Activated T-helper 9 cell treated with anti-CD3 and anti-CD28 coated beads, Interleukin-2, amount 50 U/mL, for 16 hours (primary cell): ENCODE data around the gene COL4A2.
"Not testable (repeated sequence)": the region's sequence is repeated elsewhere in the genome, so short reads cannot be mapped to it uniquely, and the experiment has no call there.

ENCODE experiments used
- DNase-seq: peaks from one replicate; pipeline ENCODE4 v3.0.0-alpha.2; 2020; ENCODE audit warnings: low read depth

Gene COL4A2

GRCh38 chr13:110379905-110380341 lies 72.8 kb downstream of the COL4A2 start:
- no peak for DNase-seq

GRCh38 chr13:110380359-110381028 lies 73.4 kb downstream of the COL4A2 start:
- no peak for DNase-seq

GRCh38 chr13:110381029-110381360 lies 73.9 kb downstream of the COL4A2 start:
- DNase-seq = no peak

- DNase-seq = no peak
These were observed 75.1 kb downstream of the COL4A2 start for GRCh38 chr13:110382229-110382628.

GRCh38 chr13:110382830-110383229 lies 75.7 kb downstream of the COL4A2 start:
- DNase-seq = no peak

GRCh38 chr13:110387451-110388107 lies 80.5 kb downstream of the COL4A2 start:
- DNase-seq = no peak

GRCh38 chr13:110388108-110388943 lies 81.2 kb downstream of the COL4A2 start:
- no peak for DNase-seq

- DNase-seq = no peak
These were observed 83.5 kb downstream of the COL4A2 start for GRCh38 chr13:110390567-110390966.

GRCh38 chr13:110391273-110391672 lies 84.2 kb downstream of the COL4A2 start:
- no peak for DNase-seq

GRCh38 chr13:110392510-110393240 lies 85.6 kb downstream of the COL4A2 start:
- DNase-seq = no peak

GRCh38 chr13:110393761-110394160 lies 86.7 kb downstream of the COL4A2 start:
- DNase-seq = no peak

GRCh38 chr13:110394371-110394841 lies 87.3 kb downstream of the COL4A2 start:
- DNase-seq = no peak

- not testable (repeated sequence) for DNase-seq
These were observed 88.5 kb downstream of the COL4A2 start for GRCh38 chr13:110395616-110396015.

- no peak for DNase-seq
These were observed 89.4 kb downstream of the COL4A2 start for GRCh38 chr13:110396476-110396875.

GRCh38 chr13:110396913-110397381 lies 89.9 kb downstream of the COL4A2 start:
- no peak for DNase-seq

- DNase-seq = no peak
These were observed 90.5 kb downstream of the COL4A2 start for GRCh38 chr13:110397436-110398115.

- DNase-seq = no peak
These were observed 91.8 kb downstream of the COL4A2 start for GRCh38 chr13:110398564-110399507.

GRCh38 chr13:110399801-110400200 lies 92.7 kb downstream of the COL4A2 start:
- DNase-seq = no peak

GRCh38 chr13:110400786-110401533 lies 93.9 kb downstream of the COL4A2 start:
- DNase-seq = no peak
